Astrocyte (in vitro differentiated cells and primary cell): ENCODE results near the gene ZMAT3. TPM values are rescaled to one million over a fixed set of nuclear protein-coding genes. Genes with fewer than 3 reads are reported as not detected.

Source experiments
- DNase-seq: peaks from one replicate; pipeline ENCODE4 v3.0.0-alpha.2; 2010; ENCODE audit warnings: low read depth
- FAIRE-seq: peaks from 2 replicates; lab custom pipeline; 2011; peaks lifted over from hg19 to GRCh38; lab: Jason Lieb, UNC
- H2AFZ ChIP-seq: 2 replicates; pipeline ENCODE4 v1.6.0; 2012; ENCODE audit warnings: low read depth, low read length, inconsistent platforms
- H3K27ac ChIP-seq: 2 replicates; pipeline ENCODE4 v1.5.1; 2011; ENCODE audit warnings: low read depth, low read length, inconsistent platforms
- H3K27me3 ChIP-seq: 2 replicates; pipeline ENCODE4 v1.6.0; 2011; ENCODE audit warnings: low read length, inconsistent platforms; ENCODE audit not compliant: insufficient read depth
- H3K36me3 ChIP-seq: 2 replicates; pipeline ENCODE4 v1.5.1; 2011; ENCODE audit warnings: low read length, inconsistent platforms; ENCODE audit not compliant: insufficient read depth
- H3K4me1 ChIP-seq: 2 replicates; pipeline ENCODE4 v1.5.1; 2011; ENCODE audit warnings: low read length, inconsistent platforms; ENCODE audit not compliant: insufficient read depth
- H3K4me2 ChIP-seq: 2 replicates; pipeline ENCODE4 v1.6.0; 2012; ENCODE audit warnings: low read length, inconsistent platforms
- H3K4me3 ChIP-seq: 2 replicates; pipeline ENCODE4 v1.5.1; 2011; ENCODE audit warnings: low read depth, mild to moderate bottlenecking, low read length, inconsistent platforms; ENCODE audit not compliant: insufficient read depth
- H3K79me2 ChIP-seq: 2 replicates; pipeline ENCODE4 v1.6.0; 2012; ENCODE audit warnings: mild to moderate bottlenecking, low read length, inconsistent platforms; ENCODE audit not compliant: insufficient read depth
- H3K9ac ChIP-seq: 2 replicates; pipeline ENCODE4 v1.6.0; 2012; ENCODE audit warnings: mild to moderate bottlenecking, low read length, inconsistent platforms
- H3K9me3 ChIP-seq: 2 replicates; pipeline ENCODE4 v1.5.1; 2012; ENCODE audit warnings: low read depth, mild to moderate bottlenecking, low read length, inconsistent platforms; ENCODE audit not compliant: insufficient read depth
- H4K20me1 ChIP-seq: 2 replicates; pipeline ENCODE4 v1.6.0; 2012; ENCODE audit warnings: low read length, inconsistent platforms; ENCODE audit not compliant: insufficient read depth
- H3K27ac Mint-ChIP-seq: one replicate; pipeline ENCODE4 v1.8.0; 2021; ENCODE audit warnings: mild to moderate bottlenecking, mixed read lengths; ENCODE audit not compliant: unreplicated experiment
- H3K27me3 Mint-ChIP-seq: one replicate; pipeline ENCODE4 v1.8.0; 2021; ENCODE audit warnings: low read depth, mixed read lengths; ENCODE audit not compliant: unreplicated experiment
- H3K36me3 Mint-ChIP-seq: one replicate; pipeline ENCODE4 v1.8.0; 2021; ENCODE audit warnings: low read depth, mixed read lengths; ENCODE audit not compliant: unreplicated experiment
- H3K4me1 Mint-ChIP-seq: one replicate; pipeline ENCODE4 v1.8.0; 2021; ENCODE audit warnings: low read depth, mixed read lengths; ENCODE audit not compliant: unreplicated experiment
- H3K4me3 Mint-ChIP-seq: one replicate; pipeline ENCODE4 v1.8.0; 2021; ENCODE audit warnings: mild to moderate bottlenecking, moderate library complexity, mixed read lengths; ENCODE audit not compliant: unreplicated experiment
- H3K9me3 Mint-ChIP-seq: one replicate; pipeline ENCODE4 v1.8.0; 2021; ENCODE audit warnings: mild to moderate bottlenecking, mixed read lengths; ENCODE audit not compliant: unreplicated experiment
- EZH2 ChIP-seq: IDR thresholded peaks from 2 replicates; pipeline ENCODE4 v1.6.1; 2012; ENCODE audit warnings: mild to moderate bottlenecking, low read length, inconsistent platforms; ENCODE audit not compliant: insufficient read depth
- total RNA-seq: library from RNA; stranded (reverse); gene quantifications from 2 replicates; pipeline ENCODE4 v1.2.1, GENCODE V29; 2021
- TF ChIP-seq, protein P1 (sequence below): IDR thresholded peaks from 2 replicates; pipeline ENCODE4 v1.5.1; 2011; ENCODE audit warnings: low read depth, mild to moderate bottlenecking, inconsistent platforms, low read length, moderate library complexity; ENCODE audit not compliant: insufficient read depth

ZMAT3 gene
- total RNA-seq, 1 donor from 2014 or later: 89.6 TPM

DNA sequence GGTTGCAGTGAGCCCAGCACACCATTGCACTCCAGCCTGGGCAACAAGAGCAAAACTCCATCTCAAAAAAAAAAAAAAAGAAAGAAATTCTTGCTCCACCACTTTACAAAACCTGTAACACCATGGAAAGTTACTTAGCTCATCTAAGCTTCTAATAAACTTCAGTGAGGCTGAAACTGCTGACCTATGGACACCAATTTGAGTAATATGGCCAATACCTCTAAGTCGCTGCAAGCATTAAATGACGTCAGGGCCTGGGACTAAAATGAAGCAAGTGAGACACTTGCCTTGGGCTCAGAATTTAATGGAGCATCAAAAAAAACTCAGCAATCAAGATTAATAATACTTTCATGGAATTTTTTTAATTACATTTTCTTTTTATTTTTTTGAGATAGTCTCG, 42.5 kb downstream of the ZMAT3 start:
- peaks cover 3% of the 10 kb centered on the region for H3K9me3 Mint-ChIP-seq
- no peak for FAIRE-seq
- peaks cover 22% of the 10 kb centered on the region for H3K4me1 Mint-ChIP-seq
- Histone ChIP-seq H3K36me3 (peaks cover 3% of the 10 kb centered on the region), H3K27ac (no peak overlapping the region), H3K9ac (no peak overlapping the region), H3K79me2 (peaks cover 32% of the 10 kb centered on the region), H3K27me3 (no peaks in the 10 kb centered on the region), H3K9me3 (no peaks in the 10 kb centered on the region), H3K4me2 (no peak overlapping the region), H2AFZ (no peak overlapping the region), H3K4me3 (no peak overlapping the region), H4K20me1 (peaks cover 42% of the 10 kb centered on the region), H3K4me1 (peaks cover 13% of the 10 kb centered on the region)
- H3K4me3 Mint-ChIP-seq: no peak overlapping the region
- TF ChIP-seq EZH2: no peak
- TF ChIP-seq, protein P1, sequence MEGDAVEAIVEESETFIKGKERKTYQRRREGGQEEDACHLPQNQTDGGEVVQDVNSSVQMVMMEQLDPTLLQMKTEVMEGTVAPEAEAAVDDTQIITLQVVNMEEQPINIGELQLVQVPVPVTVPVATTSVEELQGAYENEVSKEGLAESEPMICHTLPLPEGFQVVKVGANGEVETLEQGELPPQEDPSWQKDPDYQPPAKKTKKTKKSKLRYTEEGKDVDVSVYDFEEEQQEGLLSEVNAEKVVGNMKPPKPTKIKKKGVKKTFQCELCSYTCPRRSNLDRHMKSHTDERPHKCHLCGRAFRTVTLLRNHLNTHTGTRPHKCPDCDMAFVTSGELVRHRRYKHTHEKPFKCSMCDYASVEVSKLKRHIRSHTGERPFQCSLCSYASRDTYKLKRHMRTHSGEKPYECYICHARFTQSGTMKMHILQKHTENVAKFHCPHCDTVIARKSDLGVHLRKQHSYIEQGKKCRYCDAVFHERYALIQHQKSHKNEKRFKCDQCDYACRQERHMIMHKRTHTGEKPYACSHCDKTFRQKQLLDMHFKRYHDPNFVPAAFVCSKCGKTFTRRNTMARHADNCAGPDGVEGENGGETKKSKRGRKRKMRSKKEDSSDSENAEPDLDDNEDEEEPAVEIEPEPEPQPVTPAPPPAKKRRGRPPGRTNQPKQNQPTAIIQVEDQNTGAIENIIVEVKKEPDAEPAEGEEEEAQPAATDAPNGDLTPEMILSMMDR: no peak
- no peak for DNase-seq
- H3K27me3 Mint-ChIP-seq: no peaks in the 10 kb centered on the region
- H3K36me3 Mint-ChIP-seq: peaks cover 16% of the 10 kb centered on the region
- H3K27ac Mint-ChIP-seq: no peak overlapping the region

DNA sequence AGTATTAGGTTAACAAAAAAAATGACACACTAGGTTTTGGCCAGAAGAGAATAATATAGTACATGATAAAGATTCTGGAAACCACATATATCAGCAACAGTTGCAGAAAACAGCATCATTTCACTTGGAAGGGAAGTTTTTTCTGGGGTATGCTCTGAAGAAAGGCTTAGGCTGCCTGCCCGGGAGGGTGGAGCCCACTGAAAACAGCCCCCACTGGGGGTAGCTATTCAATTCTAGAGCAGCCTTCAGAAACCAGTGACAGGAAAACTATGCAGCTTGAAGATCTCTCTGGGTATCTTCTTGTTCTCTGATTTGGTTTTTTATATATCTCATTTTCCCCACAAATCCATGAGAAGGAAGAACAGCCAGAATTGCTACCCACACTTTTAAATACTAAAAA, 43.2 kb downstream of the ZMAT3 start:
- H3K36me3 Mint-ChIP-seq: peaks cover 13% of the 10 kb centered on the region
- H3K9me3 Mint-ChIP-seq: peaks cover 3% of the 10 kb centered on the region
- H3K27me3 Mint-ChIP-seq: no peaks in the 10 kb centered on the region
- no peak overlapping the region for H3K4me3 ChIP-seq
- no peak overlapping the region for H3K27ac ChIP-seq
- H3K27me3 ChIP-seq: no peaks in the 10 kb centered on the region
- no peak overlapping the region for H3K9ac ChIP-seq
- peaks cover 19% of the 10 kb centered on the region for H3K4me1 Mint-ChIP-seq
- no peak overlapping the region for H2AFZ ChIP-seq
- no peak overlapping the region for H3K27ac Mint-ChIP-seq
- no peaks in the 10 kb centered on the region for H3K9me3 ChIP-seq
- FAIRE-seq (no peak), DNase-seq (no peak)
- peaks cover 3% of the 10 kb centered on the region for H3K36me3 ChIP-seq
- H3K4me2 ChIP-seq: no peak overlapping the region
- H3K79me2 ChIP-seq: peaks cover 25% of the 10 kb centered on the region
- no peak overlapping the region for H3K4me3 Mint-ChIP-seq
- TF ChIP-seq, protein P1: no peak
- TF ChIP-seq EZH2: no peak
- peaks cover 36% of the 10 kb centered on the region for H4K20me1 ChIP-seq
- peaks cover 13% of the 10 kb centered on the region for H3K4me1 ChIP-seq

DNA sequence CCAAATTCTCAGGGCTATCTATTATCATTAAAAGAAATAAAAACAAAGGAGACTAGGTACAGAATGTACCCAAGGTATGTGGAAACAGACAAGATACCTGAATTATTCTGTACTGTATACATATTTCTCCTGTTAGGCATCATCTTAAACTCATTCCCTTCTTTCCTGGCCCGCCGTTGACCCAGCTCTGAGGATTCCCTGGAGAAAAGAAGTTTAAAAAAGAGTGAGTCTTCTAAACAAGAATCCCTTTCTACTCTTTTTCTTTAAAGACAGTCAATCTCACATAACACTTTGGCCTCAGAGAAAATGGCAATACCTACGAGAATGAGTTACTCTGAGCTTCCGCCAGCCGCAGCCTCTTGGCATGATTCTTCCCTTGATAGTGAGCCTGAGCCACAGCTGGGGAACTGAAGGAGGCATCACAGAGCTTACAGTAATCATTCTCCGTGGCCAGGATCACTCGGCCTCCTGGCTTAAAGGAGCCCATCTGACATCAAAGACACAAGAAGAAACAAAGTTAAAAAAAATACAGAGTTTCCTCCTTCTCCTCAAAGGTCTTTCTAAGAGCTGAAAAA, 44.2 kb downstream of the ZMAT3 start:
- no peak for FAIRE-seq
- Histone ChIP-seq H3K27me3 (no peaks in the 10 kb centered on the region), H3K36me3 (peaks cover 3% of the 10 kb centered on the region), H3K4me1 (peaks cover 13% of the 10 kb centered on the region), H4K20me1 (peaks cover 36% of the 10 kb centered on the region), H3K27ac (peak overlapping the region; percentile 51), H3K9ac (peak overlapping the region; percentile 26), H3K4me3 (no peak overlapping the region), H3K9me3 (no peaks in the 10 kb centered on the region), H3K4me2 (peak overlapping the region; percentile 40), H3K79me2 (peaks cover 24% of the 10 kb centered on the region), H2AFZ (no peak overlapping the region)
- Mint-ChIP-seq H3K4me3 (no peak overlapping the region), H3K9me3 (peaks cover 3% of the 10 kb centered on the region), H3K4me1 (peaks cover 18% of the 10 kb centered on the region), H3K27me3 (no peaks in the 10 kb centered on the region), H3K27ac (peak overlapping the region; percentile 90), H3K36me3 (peaks cover 13% of the 10 kb centered on the region)
- DNase-seq: peak; percentile 81
- TF ChIP-seq, protein P1: no peak
- TF ChIP-seq EZH2: no peak
